GM19043 (cell line): ENCODE data around the gene IDH2.

Source experiments
- ATAC-seq: cut with Tn5 transposase; IDR thresholded peaks from one replicate; pipeline ENCODE4 v1.9.1; 2021; ENCODE audit warnings: low read depth; ENCODE audit not compliant: unreplicated experiment

Gene IDH2

DNA sequence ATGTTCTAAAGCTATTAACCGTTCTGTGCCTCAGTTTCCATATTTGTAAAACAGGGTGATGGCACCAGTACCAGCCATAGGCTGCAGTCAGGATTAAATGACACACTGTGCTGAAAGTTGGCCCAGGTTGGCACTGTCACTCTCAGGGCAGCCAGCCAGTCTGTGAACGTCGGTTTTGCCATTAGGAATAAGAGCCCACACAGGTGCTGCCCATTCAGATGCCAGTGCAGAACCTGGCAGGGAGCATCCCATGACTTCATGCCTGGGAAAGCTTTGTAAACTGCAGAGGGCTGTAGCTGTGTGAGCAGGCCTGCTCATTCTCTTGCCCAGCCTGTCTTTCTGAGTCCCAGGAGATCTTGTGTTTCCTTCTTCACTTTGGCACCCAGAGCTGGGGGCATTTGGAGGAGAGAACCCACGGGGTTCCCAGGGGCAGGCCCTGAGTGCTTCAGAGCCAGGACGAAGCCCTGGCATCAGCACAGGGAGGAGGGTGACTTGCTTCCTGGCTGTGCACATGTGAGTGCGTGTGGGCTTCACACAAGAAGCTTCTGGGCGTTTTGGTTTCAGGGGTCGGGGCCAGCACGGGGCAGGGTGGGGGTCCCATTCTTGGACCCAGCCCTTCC is 54.2 kb downstream of the IDH2 start:
- ATAC-seq = no peak

DNA sequence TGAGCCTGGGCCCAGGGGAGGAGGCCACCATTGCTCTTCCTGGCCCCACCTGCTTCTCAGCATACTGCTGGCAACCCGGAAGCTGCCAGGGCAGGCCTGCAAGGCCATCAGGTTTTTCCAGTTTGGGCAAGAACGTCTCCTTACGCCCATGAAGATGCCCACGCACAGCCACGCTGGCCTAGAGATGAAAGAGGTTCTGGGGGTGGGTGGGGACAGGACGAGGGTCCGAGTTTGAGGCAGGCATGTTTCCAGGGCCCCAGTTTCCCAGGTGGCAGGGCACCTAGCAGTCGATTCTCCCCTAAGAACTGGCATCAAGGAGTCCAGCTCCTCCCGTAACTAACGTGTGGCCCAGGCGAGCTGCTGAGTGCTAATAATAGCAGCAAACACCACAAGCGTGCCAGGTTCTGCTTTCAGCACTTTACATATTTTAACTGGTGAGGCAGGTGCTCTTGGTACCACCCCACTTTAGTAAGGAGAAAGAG is 55.3 kb downstream of the IDH2 start:
- peak; percentile 76 for ATAC-seq

DNA sequence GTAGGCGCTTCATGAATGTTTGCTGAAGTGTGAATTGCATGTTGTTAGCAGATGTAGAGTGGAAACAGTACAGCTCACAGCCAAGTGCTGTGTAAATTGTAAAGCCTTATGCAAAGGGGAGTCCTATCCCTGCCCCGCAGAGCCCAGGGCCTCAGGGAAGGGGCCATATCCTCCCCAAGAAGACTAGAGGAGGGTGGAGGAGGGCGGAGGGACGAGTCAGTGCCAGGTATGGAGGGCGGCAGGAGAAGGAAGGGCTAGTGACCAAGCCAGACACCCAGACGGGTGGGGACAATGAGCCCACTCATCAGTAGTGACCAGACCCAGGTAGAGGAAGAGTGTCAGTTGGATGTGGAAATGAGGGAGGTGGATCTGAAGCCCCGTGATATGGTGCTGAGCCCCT is 56.0 kb downstream of the IDH2 start:
- no peak for ATAC-seq

DNA sequence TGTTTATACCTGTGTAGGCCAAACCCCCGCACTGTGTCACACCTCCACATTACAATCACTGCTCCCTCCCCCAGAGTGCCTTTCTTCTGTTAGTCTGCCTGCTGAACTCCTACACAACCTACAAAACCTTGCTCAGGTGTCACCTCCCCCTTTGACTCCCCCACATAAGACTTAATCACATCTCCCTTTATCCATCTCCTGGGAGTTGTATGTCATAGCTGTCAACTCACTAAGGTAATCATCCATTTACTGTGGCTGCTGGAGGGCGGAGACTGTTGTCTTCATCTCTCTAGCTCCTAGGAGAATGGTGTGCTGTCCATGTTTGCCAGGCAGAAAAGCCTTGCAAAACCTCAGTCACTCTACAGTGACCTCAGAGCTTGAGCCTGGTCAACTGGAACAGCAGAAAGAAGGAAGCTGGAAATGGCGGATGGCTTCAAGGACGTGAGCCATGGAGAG is 57.3 kb downstream of the IDH2 start:
- ATAC-seq = no peak

DNA sequence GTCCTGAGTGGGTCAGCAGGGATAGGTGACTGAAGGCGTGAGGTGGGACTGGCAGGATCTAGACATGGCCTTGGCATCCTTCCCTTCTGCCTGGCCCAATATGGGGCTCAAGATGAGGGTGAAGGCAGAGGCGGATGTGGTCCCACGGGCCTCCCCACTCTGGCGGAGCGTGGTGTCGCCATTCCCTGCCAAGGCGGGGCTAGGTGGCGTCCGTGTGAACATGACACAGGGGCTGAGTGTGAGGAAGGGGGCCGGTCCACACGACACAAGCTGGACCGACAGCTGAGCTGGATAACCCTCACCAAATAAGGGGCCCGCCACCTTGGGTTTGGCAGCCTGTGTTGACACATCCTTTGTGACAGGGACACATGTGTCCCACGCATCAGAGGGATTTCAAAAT is 58.1 kb downstream of the IDH2 start:
- no peak for ATAC-seq

DNA sequence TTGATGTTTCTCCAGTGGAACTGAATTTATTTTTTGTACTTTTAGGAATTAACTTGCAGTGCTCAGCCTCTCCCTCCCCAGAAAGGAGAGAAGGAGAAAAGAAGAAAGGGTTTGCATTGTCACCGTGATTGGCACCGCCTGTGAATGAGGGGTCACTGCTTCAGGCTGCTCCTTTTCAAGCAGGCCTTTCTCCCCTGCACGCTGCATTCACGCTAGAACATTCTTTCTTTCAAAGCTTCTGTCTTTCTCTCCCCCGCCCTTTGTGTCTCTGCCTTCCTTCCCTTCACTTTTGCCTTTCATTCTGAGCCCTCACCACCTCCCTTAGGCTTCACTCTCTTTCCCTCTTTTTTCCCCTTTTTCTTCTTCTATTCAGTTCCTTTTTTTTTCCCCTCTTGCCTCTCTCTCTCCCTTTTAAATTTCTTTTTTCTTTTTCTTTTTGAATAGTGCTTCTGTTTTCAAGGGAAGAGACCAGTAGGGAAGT is 58.7 kb downstream of the IDH2 start:
- no peak for ATAC-seq

DNA sequence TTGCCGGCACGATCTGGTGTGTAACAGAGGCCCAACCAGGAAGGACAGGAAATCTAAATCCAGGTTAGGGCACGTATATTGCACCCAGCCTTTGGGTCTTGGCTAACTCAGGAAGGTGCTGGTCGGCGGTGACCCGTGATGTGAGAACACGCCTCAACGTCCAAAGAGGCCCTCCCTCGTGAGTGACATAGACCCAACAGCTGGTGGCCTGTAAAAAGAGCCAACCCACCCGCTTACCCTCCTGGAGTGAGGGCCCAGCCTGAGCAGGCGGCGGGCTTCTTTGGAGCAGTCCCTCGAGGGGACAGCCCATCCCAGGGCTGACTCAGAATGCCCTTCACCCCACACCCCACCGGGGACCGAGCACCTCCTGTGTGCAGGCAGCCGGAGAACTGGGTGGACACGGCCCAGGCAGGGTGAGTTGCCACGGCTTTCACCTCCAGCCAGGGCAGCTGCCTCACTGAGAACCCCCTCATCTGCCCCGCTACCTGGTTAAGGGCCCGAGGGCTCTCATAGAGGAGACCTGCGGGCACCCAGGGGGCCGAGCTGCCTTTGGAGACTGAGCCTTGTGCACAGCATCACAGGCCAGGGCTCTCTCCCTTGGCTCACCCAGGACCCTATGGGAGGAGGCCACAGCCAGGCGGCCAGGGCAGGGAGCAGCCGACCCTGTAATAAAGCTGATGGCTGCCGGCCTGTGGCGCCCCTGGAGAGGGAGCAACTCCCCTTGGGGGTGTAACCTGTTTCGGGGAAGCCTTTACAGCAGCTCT is 59.3 kb downstream of the IDH2 start:
- ATAC-seq = no peak

DNA sequence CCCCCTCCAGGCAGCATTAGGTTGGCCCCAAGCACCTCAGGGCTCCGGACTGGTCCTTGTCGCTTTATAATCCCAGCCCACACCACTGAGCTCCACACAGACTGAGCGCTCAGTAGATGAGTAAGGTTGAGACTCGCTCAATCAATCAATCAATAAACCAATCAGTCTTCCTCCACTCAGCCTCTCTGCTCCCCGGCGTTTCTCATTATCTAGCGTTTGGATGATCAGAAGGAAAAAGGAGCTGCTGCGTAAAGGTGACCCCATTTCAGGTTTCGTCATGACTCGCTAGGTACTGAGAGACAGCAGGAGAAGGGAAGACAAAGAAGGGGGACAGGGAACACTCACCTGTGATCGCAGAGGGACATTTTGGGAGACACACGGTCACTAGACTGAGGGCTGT is 59.9 kb downstream of the IDH2 start:
- ATAC-seq = no peak

DNA sequence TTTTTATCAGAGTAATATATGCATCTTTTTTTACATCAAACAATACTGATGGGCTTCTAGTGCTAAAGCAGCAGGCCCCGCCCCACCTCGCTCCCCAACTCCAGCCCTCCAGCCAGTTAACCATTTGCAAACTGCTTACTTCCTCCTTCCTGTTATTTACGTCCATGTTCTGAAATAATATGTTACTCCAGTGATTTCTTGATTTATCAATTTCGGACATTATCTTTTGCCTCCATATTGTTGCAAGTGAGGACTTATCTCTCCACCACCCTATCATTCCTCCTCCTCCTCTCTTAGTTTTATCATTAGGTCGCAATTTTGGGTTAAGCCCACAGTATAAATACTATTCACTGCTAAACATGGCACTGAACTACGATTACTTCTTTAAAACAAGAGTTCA is 61.6 kb downstream of the IDH2 start:
- no peak for ATAC-seq

DNA sequence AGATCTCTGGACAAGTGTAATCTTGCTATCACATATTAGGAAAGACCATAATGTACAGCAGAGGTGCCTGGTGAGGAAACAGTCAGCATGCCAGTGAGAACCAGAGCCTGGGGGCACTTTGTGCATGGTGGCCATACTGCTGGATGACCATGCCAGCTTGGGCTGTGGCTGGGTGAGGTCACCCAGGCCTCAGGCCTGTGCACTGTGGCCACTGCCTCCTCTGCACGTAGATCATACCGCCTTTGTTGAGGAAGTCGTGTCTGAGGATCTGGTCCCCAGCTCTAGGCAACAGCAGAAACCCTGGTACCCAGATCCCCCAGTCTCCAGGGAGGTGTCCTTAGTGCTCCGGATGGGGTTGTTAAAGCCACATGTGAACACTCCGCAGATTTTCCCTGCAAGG is 62.3 kb downstream of the IDH2 start:
- ATAC-seq = no peak

DNA sequence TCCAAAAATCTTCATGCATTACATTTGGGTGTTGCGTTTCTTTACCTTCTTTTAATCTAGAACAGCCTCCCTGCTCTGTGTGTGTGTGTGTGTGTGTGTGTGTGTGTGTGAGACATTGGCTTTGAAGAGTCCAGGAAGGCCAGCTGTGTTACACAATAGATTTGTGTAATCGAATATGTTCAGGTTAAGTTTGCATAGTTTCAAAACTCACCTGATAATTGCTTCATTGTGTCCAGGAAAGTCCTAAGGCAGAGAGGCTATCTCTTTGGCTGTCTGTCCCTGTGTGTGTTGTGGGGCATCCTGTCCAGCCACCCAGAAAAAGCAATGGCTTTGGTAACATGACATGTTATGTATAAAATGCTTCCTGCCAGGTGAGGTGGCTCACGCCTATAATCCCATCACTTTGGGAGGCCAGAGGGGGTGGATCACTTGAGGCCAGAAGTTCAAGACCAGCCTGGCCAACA is 63.6 kb downstream of the IDH2 start:
- no peak for ATAC-seq

DNA sequence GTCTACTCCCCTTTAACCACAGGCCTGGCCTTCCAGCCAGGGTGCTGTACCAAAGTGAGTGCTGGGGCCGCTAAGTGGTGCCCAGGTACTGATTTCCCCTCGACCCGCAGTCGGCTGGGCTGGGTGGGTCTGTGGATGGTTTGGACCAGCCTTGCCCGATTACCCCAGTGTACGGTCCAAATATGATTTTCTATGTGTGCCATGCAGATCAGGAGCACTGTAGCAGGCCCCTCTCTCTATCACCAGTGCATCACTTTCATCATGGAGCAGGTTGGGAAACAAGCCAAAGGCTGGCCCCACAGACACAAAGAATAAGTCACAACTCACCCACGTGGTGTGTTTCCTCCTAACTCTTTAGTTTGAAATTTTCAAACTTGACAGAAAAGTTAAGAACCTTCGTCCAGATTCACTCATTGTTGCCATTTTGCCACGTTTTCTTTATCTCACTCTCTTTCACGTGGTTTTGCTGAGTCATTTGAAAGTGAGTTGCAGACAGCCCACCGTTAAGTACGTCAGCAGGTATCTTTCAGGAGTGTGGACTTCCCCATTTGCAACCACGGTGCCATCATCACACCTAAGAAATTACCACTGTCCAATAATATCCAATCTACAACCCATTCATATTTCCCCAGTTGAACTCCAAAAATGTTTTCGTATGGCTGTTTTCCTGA is 64.2 kb downstream of the IDH2 start:
- no peak for ATAC-seq

DNA sequence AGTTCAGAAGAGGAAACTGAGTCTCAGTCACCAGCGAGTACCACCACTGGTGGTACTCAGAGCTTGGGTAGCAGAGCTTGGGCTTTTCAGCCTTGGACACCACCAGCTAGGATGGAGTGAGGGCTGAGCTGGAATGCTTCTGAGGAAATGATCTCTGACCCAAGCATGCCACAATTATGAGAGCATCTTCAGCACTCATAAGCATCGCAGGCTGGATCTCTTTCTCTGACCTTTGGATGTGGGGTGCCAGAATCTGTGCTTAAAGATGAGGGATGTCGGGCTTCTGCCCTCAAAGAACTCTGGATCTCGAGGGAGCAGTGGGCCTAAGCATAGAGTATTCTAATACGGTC is 64.8 kb downstream of the IDH2 start:
- ATAC-seq = no peak

DNA sequence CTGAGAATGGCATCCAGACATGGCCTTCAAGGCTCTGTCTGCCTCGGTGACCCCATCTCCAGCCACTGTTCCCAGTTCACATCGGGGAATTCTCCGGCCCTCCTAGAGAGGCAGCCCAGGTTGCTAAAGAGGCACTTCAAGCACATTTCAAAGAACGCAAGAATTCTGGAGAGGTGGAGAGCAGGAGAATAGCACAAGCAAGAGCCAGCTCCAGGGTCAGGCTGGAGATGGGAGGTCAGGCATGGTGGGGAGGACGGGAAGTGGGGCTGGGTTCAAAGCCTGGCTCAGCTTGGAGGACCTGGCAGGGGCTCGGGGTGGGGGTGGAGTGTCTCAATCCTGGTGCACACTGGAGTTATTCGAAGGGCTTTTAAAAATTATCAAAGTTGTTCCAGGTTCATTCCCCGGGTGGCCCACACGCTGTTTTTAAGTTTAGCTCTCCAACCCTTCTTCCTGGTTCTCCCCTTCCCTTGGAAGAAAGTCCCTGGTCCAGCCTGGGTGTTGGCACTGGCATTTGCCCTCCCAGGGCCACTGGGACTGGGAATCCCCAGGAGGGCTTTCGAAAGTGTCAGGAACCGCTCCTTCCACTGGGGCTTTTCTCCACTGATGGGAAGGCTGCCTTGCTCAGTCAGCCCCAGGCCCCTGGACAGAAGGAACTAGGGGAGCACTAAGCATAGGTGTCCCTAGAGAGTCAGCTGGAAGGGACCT is 65.3 kb downstream of the IDH2 start:
- no peak for ATAC-seq

DNA sequence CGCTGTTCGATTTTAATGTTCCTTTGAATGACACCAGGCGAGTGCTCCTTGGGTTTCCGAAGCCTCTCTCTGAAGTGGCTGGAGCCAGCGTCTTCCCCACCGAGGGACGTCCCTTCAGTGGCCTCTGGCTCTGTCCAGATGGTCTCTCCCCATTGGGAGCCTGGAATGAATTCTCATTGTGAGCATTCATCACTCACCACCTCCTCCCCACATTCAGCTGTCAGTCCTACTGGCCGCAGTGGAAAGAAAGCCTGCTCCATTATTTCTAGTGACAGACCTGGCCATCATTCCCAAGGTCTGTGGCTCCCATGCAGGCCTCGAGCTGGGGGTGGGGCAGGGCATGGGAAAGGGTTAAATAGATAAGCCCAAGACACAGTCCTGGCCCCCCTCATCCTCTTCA is 65.9 kb downstream of the IDH2 start:
- ATAC-seq = no peak

DNA sequence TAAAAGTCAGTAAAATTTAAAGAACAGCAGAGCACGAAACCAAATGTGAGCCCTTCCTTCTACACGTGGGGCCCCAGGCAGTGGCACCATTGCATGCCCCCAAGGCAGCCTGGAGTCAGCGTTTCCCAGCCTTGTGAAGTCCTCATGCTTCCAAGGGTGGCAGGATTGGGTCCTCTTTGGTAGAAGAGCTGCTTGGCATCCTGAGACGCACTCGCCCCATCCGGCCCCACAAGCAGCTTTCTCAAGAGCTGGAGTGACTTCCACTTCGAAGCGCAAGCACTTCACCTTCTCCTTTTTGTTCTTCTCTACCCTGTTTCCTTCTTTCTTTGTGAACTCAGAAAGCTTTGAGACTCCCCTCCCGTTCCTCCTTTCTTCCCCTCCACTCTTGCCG is 66.4 kb downstream of the IDH2 start:
- ATAC-seq = no peak

DNA sequence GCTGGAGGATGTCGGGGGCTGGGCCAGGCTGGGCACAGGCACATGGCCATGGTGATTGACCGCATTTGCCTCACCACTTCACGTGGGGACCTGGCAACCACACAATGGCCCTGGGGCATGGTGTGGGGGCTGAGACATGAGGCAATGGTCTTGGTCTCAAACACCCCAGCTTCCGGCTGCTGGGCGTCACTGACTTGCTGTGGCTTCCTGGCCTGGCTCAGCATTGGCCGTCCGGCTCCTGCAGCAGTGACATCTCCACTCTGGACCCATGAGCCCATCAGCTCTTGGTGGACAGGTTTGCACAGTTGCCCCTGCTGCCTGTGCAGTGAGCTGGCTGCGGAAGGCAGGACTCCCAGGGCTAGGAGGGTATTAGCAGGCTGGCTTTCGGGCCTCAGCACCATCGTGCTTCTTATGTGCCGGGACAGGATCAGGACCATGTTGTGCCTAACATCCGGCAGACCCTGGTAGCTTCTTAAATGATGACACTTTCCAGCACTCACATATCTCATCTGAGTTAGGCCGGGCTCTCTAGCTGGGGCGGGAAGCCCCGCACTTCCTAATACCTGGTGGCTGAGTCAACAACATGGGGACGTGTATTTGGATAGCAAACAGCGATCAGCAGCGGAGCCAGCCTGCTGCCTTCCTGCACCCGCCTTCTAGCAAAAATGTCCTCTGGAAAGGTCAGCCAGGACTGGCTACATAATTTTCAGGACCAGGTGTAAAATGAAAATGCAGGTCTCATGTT is 67.0 kb downstream of the IDH2 start:
- no peak for ATAC-seq

DNA sequence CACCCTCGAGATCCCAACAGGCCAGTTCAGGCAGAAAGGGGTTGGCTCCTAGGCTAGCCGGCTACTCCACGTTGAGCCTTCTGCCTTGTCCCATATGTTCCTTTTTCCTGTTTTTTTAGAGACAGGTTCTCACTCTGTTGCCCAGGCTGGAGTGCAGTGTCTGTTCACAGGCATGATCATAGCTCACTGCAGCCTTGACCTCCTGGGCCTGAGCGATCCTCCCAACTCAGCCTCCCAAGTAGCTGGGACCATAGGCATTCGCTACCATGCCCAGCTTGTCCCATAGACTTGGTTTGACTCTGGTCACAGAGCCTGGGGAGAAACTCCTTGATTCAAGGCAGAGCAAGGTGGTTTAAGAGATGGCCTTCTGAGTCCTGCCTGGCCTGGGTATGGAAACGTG is 68.8 kb downstream of the IDH2 start:
- ATAC-seq = no peak
